T47D (cell line): ENCODE results near the gene ATP8A2.
"Not testable (repeated sequence)": the region's sequence is repeated elsewhere in the genome, so short reads cannot be mapped to it uniquely, and the experiment has no call there.

Experiments used
- DNase-seq, 2 experiments: peaks; one replicate each; pipeline versions ENCODE4 v3.0.0 to v3.0.0-alpha.2; 2011 to 2012; ENCODE audit warnings: low read depth in 1 of 2, low spot score in 1 of 2
- JUND ChIP-seq: IDR thresholded peaks from 2 replicates; pipeline ENCODE4 v1.6.1; 2012; ENCODE audit warnings: low read depth
- in situ Hi-C: cut with HindIII; loops from 2 replicates; pipeline ENCODE4 v1.10.0; 2016; ENCODE audit warnings: low sequenced_read_pairs, low pct_unique_long_range_greater_than_20kb

ATP8A2 gene

GRCh38 chr13:25538276-25538675 lies 166.5 kb downstream of the ATP8A2 start:
- DNase-seq, result no peak
- in situ Hi-C loops, result no loop called here
- TF ChIP-seq JUND, result no peak

- in situ Hi-C loops, result no loop called here
- TF ChIP-seq JUND, result no peak
- DNase-seq, result no peak
Observed at GRCh38 chr13:25541434-25542123, 169.8 kb downstream of the ATP8A2 start.

DNA sequence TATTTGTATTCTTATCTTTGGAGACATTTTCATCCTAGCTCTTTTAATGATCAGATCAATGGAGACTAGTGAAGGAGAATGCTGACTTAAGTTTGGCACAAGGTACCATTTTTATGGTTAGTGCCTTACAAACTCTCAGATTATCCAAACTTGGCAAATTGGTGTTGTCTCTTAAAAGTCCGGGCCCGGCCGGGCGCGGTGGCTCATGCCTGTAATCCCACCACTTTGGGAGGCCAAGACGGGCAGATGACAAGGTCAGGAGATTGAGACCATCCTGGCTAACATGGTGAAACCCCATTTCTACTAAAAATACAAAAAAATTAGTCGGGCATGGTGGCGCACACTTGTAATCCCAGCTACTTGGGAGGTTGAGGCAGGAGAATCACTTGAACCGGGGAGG lies 177.2 kb downstream of the ATP8A2 start:
- in situ Hi-C loops, DNase-seq: not testable (repeated sequence)

GRCh38 chr13:25561812-25562211 lies 190.0 kb downstream of the ATP8A2 start:
- in situ Hi-C loops, result no loop called here
- no peak for DNase-seq
- no peak for TF ChIP-seq JUND

DNA sequence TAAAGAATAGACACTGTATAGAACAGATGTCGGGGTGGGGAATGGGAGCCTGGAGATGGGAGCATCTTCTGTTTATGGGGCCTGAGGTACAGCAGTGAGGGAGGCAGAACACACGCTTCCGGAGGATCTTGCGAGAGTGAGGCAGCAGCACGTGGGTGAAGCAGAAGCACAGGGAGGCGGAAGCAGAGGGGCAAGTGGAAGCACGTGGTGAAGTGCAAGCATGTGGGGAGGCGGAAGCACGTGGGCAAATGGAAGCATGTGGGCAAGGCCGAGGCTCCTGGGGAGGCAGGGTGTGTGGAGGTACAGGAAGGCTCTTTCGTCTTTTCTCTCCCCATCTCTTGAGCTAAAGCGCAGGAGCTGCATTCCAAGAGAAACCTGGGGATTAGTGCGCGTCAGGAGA lies 198.4 kb downstream of the ATP8A2 start:
- no peak for TF ChIP-seq JUND
- in situ Hi-C loops, result no loop called here

GRCh38 chr13:25571237-25571636 lies 199.5 kb downstream of the ATP8A2 start:
- TF ChIP-seq JUND, result no peak
- DNase-seq, result no peak
- in situ Hi-C loops, result no loop called here

More for the DNA sequence above, 198.4 kb downstream of the ATP8A2 start:
- DNase-seq, result no peak

DNA sequence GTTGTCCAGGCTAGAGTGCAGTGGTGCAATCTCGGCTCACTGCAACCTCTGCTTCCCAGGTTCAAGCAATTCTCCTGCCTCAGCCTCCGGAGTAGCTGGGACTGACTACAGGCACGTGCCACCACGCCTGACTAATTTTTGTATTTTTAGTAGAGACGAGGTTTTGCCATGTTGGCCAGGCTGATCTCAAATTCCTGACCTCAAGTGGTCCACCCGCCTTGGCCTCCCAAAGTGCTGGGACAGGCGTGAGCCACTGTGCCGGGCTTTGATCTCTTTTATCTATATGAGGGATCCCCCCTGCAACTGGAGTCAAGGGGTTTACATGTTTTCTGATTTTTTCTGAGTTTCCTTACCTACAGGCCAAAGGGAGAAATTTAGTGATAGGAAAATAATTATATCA lies 200.4 kb downstream of the ATP8A2 start:
- DNase-seq, in situ Hi-C loops: not testable (repeated sequence)

DNA sequence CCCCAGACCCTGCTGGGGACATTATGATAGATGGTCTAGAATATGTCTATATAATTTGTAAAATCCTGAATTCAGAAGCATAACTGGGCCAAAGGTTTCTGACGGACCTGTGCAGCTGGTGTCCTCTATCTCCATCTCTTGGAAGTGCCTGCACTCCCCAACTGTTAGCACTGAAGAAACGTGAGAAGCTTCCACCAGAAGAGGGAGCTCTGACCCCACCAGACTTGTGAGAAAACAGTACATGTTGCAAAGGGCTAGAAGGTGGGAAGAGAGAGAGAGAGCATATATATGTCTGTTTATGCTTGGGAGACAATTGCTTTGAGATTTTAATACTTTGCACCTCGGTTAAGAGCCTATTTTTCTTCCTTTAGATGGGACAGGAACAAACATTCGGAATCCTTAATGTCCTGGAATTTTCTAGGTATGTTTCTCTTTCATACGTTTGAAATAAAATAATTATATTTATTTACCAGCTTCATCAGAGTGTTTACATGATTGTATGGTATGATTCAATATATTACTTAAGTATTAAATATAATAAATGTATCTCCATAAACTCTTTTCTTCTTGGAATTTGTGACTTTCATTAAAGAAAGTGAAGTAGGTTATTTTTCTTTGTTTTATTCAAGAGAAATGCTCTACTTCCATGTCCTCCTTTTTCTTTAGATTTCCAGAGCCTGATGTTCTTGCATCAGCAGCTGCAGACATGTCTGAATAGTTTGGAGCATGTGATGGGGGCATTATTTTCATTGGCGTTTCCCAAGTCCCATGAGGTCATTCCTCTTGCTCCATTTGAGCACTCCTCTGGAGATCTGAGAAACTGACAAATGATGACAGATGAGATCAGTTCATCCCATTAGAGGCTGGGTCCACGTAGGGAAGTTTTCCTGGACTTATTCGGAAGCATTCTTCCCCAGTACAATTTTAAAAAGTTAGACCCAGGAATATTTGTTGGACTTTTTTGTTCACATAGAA lies 202.9 kb downstream of the ATP8A2 start:
- in situ Hi-C loops, result no loop called here
- no peak for TF ChIP-seq JUND
- DNase-seq, result peak; percentile 17 to 91

- DNase-seq, result no peak
- TF ChIP-seq JUND, result no peak
- in situ Hi-C loops, result no loop called here
Observed at GRCh38 chr13:25575562-25575961, 203.8 kb downstream of the ATP8A2 start.

DNA sequence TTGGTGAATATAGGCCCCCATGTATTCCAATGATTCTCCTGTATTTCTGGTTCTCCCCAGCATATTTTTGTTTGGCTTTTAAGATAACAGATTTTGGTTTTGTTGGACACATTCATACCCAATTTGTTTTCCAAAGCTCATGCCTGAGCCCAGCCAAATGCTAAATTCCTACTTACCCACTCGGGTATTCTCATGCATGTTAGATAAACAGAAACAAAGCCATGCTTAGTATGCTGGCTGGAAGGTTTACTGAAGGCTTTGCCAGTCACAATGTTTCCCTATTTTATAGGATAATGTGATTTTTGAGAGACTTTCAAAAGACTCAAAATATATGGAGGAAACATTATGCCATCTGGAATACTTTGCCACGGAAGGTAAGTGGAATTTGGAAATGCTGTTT lies 206.8 kb downstream of the ATP8A2 start:
- in situ Hi-C loops, result no loop called here
- no peak for TF ChIP-seq JUND
- no peak for DNase-seq

DNA sequence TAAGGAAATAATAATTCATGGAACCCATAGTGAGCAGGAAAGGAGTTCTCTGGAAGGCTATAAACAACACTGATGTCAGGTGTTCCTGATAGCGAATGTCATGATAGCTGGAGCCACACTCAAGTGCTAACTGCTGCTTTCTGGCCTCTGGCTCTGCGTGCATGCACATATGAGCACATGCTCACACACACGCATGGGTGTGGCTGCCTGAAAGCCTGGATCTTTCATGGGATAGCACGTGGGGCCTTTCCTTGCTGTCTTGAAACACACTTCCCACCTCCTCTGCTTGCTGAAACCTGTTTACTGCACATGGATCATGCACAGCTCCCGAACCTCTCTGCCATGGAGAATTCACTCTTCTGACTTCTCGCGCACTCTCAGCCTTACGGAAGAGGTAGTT lies 207.4 kb downstream of the ATP8A2 start:
- no peak for TF ChIP-seq JUND
- in situ Hi-C loops, result no loop called here
- no peak for DNase-seq

DNA sequence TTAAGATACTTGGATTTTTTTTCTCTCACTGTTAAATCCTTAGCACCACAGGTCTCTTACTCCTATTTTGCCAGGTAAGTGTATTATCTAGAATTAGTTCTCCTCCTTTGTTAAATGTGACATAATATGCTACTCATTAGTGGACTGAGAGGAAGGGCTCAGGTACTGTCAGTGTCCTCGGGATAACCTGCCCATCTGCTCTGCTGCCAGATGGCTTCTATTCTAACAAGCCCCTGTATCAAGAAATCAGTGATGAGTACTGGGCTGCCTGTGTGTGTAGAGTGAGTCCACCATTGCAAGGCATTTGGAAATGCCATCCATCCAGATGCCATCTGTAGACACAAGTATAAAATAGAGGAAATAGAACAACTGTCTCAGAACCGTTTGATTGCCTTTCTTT lies 209.6 kb downstream of the ATP8A2 start:
- in situ Hi-C loops, result no loop called here
- DNase-seq, result no peak
- no peak for TF ChIP-seq JUND

DNA sequence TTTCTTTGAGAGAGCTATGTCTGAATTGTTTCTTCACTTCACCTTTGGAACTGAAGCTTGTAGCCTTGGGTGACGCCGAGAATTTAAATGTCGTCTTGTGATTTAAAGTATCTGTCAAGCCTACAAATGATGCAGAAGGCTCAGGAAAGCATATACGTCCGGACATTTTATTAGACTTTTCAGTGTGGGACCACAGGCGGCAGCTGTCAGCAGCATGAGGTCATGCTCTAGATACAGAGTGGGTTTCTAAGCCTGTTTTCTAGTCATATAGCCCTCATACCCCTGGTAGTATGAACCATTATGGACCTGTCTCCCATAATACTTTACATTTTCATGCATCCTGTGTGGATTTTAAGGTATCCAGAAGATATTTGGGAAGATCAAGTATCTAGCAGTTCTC lies 212.3 kb downstream of the ATP8A2 start:
- no peak for DNase-seq
- in situ Hi-C loops, result no loop called here
- TF ChIP-seq JUND, result no peak
